ENCODE results near the gene RPSA.

RPSA gene

GRCh38 chr3:39423436-39423970 lies 17.0 kb downstream of the RPSA start:
- H3K36me3 Mint-ChIP-seq = no peaks in the 10 kb centered on the region

GRCh38 chr3:39426312-39426711 lies 19.8 kb downstream of the RPSA start:
- Mint-ChIP-seq H3K4me3 (no peak overlapping the region), H3K27ac (no peak overlapping the region), H3K4me1 (no peaks in the 10 kb centered on the region), H3K9me3 (no peaks in the 10 kb centered on the region), H3K36me3 (no peaks in the 10 kb centered on the region)
- DNase-seq (ENCODE audit: low spot score in 2 of 2) (no peak), ATAC-seq (no peak)

More at GRCh38 chr3:39423436-39423970, 17.0 kb downstream of the RPSA start:
- H3K9me3 Mint-ChIP-seq = no peaks in the 10 kb centered on the region
- ATAC-seq = no peak
- no peaks in the 10 kb centered on the region for H3K4me1 Mint-ChIP-seq
- no peak for DNase-seq (ENCODE audit: low spot score in 2 of 2)
- H3K27ac Mint-ChIP-seq = no peak overlapping the region
- no peak overlapping the region for H3K4me3 Mint-ChIP-seq

GRCh38 chr3:39427506-39427905 lies 21.0 kb downstream of the RPSA start:
- Mint-ChIP-seq H3K36me3 (no peaks in the 10 kb centered on the region), H3K4me3 (no peak overlapping the region), H3K4me1 (no peaks in the 10 kb centered on the region), H3K9me3 (no peaks in the 10 kb centered on the region), H3K27ac (no peak overlapping the region)
- ATAC-seq (no peak), DNase-seq (ENCODE audit: low spot score in 2 of 2) (no peak)

DNA sequence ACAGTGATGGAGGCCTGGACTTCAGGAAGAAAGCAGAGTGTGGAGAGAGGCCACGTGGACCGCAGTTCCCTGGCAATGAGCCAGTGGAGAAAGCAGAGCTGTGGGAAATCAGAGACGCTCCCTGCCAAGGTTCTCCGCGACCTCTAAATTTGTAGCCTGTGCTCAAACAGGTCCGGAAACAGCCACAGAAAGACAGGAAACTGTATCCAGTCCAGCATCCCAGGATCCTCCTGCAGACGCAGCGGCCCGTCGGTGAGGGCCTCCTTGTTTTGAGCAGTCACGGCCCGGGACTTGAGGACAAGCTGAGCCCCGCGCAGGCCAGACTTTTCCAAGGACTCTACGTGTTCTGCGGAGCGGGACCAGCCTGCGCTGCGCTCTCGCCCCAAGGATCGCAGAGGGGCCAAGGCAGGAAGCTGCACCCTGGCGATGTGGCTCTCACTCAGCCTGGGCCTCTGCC lies 22.3 kb downstream of the RPSA start:
- Mint-ChIP-seq H3K4me1 (no peaks in the 10 kb centered on the region), H3K9me3 (no peaks in the 10 kb centered on the region), H3K4me3 (no peak overlapping the region), H3K27ac (no peak overlapping the region), H3K36me3 (no peaks in the 10 kb centered on the region)
- no peak for ATAC-seq
- no peak for DNase-seq (ENCODE audit: low spot score in 2 of 2)

DNA sequence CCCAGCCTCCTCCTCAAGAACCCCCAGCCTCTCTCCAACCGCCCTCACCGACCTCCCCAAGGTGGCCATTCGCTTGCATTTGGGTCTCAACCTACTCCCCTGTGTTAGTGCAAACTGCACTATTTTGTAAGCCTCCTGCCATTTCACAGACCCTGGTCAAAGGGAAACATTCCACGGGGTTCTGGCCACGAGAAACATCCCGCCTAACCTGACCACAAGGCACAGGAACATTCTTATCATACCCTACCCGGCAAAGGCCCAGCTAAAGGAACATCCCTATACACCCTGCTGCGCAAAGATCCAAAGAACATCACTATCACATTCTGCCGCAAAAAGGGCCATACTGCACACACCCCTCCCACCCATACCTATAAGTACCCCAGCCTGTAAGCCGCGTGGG lies 22.9 kb downstream of the RPSA start:
- no peaks in the 10 kb centered on the region for H3K4me1 Mint-ChIP-seq
- no peaks in the 10 kb centered on the region for H3K36me3 Mint-ChIP-seq
- H3K9me3 Mint-ChIP-seq = no peaks in the 10 kb centered on the region
- no peak for ATAC-seq
- H3K27ac Mint-ChIP-seq = no peak overlapping the region
- DNase-seq (ENCODE audit: low spot score in 2 of 2) = no peak
- H3K4me3 Mint-ChIP-seq = no peak overlapping the region

GRCh38 chr3:39432342-39432741 lies 25.8 kb downstream of the RPSA start:
- Mint-ChIP-seq H3K9me3 (no peaks in the 10 kb centered on the region), H3K4me1 (peaks cover 6% of the 10 kb centered on the region), H3K36me3 (no peaks in the 10 kb centered on the region), H3K27ac (no peak overlapping the region), H3K4me3 (no peak overlapping the region)
- ATAC-seq (no peak), DNase-seq (ENCODE audit: low spot score in 2 of 2) (no peak)

DNA sequence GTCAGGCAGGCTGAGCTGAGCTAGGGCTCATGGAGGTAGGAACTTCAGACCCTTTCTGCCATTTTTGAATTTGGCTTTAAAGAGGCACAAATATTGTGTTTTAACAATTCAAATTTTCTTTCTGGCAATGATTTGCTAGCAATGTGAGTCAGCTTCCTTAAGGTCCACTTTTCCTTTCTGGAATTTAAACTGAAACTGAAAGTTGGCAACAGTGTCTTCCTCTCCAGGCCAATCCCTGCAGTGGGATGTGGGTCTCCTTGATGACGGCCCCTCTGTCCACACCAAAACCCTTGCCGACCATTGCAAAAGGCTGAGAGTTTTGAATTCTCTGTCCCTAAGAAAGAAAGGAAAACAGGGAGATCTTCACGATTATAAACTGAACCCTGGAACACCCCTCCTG lies 27.1 kb downstream of the RPSA start:
- no peak for ATAC-seq
- DNase-seq (ENCODE audit: low spot score in 2 of 2) = no peak
- Mint-ChIP-seq H3K9me3 (no peaks in the 10 kb centered on the region), H3K4me1 (peaks cover 6% of the 10 kb centered on the region), H3K27ac (no peak overlapping the region), H3K4me3 (no peak overlapping the region), H3K36me3 (no peaks in the 10 kb centered on the region)

GRCh38 chr3:39434574-39434973 lies 28.1 kb downstream of the RPSA start:
- H3K27ac Mint-ChIP-seq = peak overlapping the region; percentile 60
- ATAC-seq (peak; percentile 63), DNase-seq (ENCODE audit: low spot score in 2 of 2) (no peak)
- no peaks in the 10 kb centered on the region for H3K36me3 Mint-ChIP-seq
- peaks cover 6% of the 10 kb centered on the region for H3K4me1 Mint-ChIP-seq
- no peak overlapping the region for H3K4me3 Mint-ChIP-seq
- no peaks in the 10 kb centered on the region for H3K9me3 Mint-ChIP-seq

GRCh38 chr3:39435006-39435748 lies 28.7 kb downstream of the RPSA start:
- H3K27ac Mint-ChIP-seq = peak overlapping the region; percentile 60
- ATAC-seq (no peak), DNase-seq (ENCODE audit: low spot score in 2 of 2) (no peak)
- no peak overlapping the region for H3K4me3 Mint-ChIP-seq
- H3K4me1 Mint-ChIP-seq = peaks cover 6% of the 10 kb centered on the region
- H3K36me3 Mint-ChIP-seq = no peaks in the 10 kb centered on the region
- H3K9me3 Mint-ChIP-seq = no peaks in the 10 kb centered on the region

DNA sequence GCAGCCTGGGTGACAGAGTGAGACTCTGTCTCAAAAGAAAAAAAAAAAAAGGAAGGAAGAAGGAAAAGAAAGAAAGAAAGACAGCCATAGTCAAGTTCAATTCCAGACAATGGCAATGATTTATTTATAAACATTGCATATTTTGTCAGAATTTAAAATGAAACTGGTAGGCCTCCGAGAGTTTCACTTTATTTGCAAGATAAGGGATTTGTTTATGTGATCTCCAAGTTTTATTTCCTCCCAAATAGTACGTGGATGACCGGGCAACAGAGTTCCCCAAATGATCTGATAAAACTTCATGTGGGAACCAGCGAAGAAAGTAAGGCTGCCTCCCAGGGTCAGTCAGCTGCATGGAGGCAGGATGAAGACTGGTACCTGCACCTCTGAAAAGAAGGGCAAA lies 32.4 kb downstream of the RPSA start:
- no peaks in the 10 kb centered on the region for H3K9me3 Mint-ChIP-seq
- H3K4me3 Mint-ChIP-seq = no peak overlapping the region
- H3K27ac Mint-ChIP-seq = no peak overlapping the region
- H3K36me3 Mint-ChIP-seq = no peaks in the 10 kb centered on the region
- no peak for ATAC-seq
- no peak for DNase-seq (ENCODE audit: low spot score in 2 of 2)
- peaks cover 6% of the 10 kb centered on the region for H3K4me1 Mint-ChIP-seq

DNA sequence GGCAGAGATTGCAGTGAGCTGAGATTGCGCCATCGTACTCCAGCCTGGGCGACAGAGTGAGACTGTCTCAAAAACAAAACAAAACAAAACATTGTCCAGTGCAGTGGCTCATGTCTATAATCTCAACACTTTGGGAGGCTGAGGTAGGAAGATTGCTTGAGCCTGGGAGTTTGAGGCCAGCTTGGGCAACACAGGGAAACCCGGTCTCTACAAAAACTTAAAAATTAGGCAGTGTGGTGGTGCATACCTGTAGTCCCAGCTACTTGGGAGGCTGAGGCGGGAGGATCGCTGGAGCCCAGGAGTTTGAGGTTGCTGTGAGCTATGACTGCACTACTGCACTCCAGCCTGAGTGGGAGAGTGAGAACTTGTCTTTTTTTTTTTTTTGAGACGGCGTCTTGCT lies 33.8 kb downstream of the RPSA start:
- no peak overlapping the region for H3K4me3 Mint-ChIP-seq
- H3K36me3 Mint-ChIP-seq = no peaks in the 10 kb centered on the region
- peaks cover under 1% of the 10 kb centered on the region for H3K4me1 Mint-ChIP-seq
- DNase-seq (ENCODE audit: low spot score in 2 of 2) (no peak), ATAC-seq (no peak)
- H3K9me3 Mint-ChIP-seq = no peaks in the 10 kb centered on the region
- no peak overlapping the region for H3K27ac Mint-ChIP-seq

- Mint-ChIP-seq H3K36me3 (no peaks in the 10 kb centered on the region), H3K27ac (no peak overlapping the region), H3K9me3 (no peaks in the 10 kb centered on the region), H3K4me3 (no peak overlapping the region), H3K4me1 (no peaks in the 10 kb centered on the region)
- DNase-seq (ENCODE audit: low spot score in 2 of 2) (no peak), ATAC-seq (no peak)
These were observed 37.0 kb downstream of the RPSA start for GRCh38 chr3:39443530-39443929.

- DNase-seq (ENCODE audit: low spot score in 2 of 2) (no peak), ATAC-seq (no peak)
- no peaks in the 10 kb centered on the region for H3K4me1 Mint-ChIP-seq
- no peak overlapping the region for H3K4me3 Mint-ChIP-seq
- H3K9me3 Mint-ChIP-seq = no peaks in the 10 kb centered on the region
- no peak overlapping the region for H3K27ac Mint-ChIP-seq
- H3K36me3 Mint-ChIP-seq = no peaks in the 10 kb centered on the region
These were observed 39.4 kb downstream of the RPSA start for GRCh38 chr3:39445927-39446326.

DNA sequence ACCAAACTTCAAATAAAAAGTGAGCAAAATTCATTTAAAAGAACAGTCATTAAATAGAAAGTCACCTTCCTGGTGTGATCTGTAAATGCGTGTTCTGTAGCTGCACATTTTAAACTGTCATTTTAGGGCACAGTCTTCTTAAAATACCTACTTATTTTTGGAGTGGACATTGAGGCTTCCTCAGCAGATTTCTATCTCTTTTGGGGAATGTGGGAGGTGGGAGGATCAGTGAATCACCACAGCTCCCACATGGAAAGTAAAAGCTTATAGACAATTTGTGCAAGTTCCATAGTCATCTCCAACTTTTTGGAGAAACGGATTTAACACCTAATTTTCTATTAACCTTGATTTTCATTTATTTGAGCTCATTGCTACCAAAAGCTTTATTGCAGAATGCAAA lies 39.9 kb downstream of the RPSA start:
- Mint-ChIP-seq H3K9me3 (no peaks in the 10 kb centered on the region), H3K4me1 (no peaks in the 10 kb centered on the region), H3K27ac (no peak overlapping the region), H3K4me3 (no peak overlapping the region), H3K36me3 (no peaks in the 10 kb centered on the region)
- ATAC-seq (no peak), DNase-seq (ENCODE audit: low spot score in 2 of 2) (no peak)

- peak; percentile 82 for ATAC-seq
- no peak overlapping the region for H3K4me3 Mint-ChIP-seq
- no peaks in the 10 kb centered on the region for H3K36me3 Mint-ChIP-seq
- H3K4me1 Mint-ChIP-seq = no peaks in the 10 kb centered on the region
- H3K27ac Mint-ChIP-seq = no peak overlapping the region
- DNase-seq (ENCODE audit: low spot score in 2 of 2) = peak; percentile 46 to 74
- no peaks in the 10 kb centered on the region for H3K9me3 Mint-ChIP-seq
These were observed 41.3 kb downstream of the RPSA start for GRCh38 chr3:39447637-39448483.

Measured in stimulated activated effector memory CD8-positive, alpha-beta T cell treated with anti-CD3 and anti-CD28 coated beads, Interleukin-12 subunit alpha, Interleukin-12 subunit beta, amount 100 ng/mL, for 72 hours (primary cell).